Adipocyte (in vitro differentiated cells): ENCODE measurements around the gene RNASEH1.

Source experiments
- DNase-seq: peaks from one replicate; pipeline ENCODE4 v3.0.0-alpha.2; 2015; ENCODE audit warnings: low read depth
- H3K27me3 ChIP-seq: replicated peaks from 2 replicates; pipeline ENCODE4 v1.7.0; 2013; ENCODE audit warnings: mild to moderate bottlenecking, low read length, moderate library complexity; ENCODE audit not compliant: control insufficient read depth, insufficient read depth
- H3K36me3 ChIP-seq: 2 replicates; pipeline ENCODE4 v1.7.0; 2013; ENCODE audit warnings: low read length, mild to moderate bottlenecking, moderate library complexity; ENCODE audit not compliant: control insufficient read depth, insufficient read depth, severe bottlenecking
- H3K4me1 ChIP-seq: 2 replicates; pipeline ENCODE4 v1.7.0; 2013; ENCODE audit warnings: mild to moderate bottlenecking, low read length, moderate library complexity; ENCODE audit not compliant: control insufficient read depth, insufficient read depth
- H3K4me3 ChIP-seq: 2 replicates; pipeline ENCODE4 v1.7.0; 2013; ENCODE audit warnings: mild to moderate bottlenecking, low read length, moderate library complexity
- H3K9ac ChIP-seq: 2 replicates; pipeline ENCODE4 v1.7.0; 2013; ENCODE audit warnings: mild to moderate bottlenecking, low read length, moderate library complexity
- H3K9me3 ChIP-seq: 2 replicates; pipeline ENCODE4 v1.7.0; 2013; ENCODE audit warnings: mild to moderate bottlenecking, low read length, moderate library complexity; ENCODE audit not compliant: control insufficient read depth

RNASEH1 gene

DNA sequence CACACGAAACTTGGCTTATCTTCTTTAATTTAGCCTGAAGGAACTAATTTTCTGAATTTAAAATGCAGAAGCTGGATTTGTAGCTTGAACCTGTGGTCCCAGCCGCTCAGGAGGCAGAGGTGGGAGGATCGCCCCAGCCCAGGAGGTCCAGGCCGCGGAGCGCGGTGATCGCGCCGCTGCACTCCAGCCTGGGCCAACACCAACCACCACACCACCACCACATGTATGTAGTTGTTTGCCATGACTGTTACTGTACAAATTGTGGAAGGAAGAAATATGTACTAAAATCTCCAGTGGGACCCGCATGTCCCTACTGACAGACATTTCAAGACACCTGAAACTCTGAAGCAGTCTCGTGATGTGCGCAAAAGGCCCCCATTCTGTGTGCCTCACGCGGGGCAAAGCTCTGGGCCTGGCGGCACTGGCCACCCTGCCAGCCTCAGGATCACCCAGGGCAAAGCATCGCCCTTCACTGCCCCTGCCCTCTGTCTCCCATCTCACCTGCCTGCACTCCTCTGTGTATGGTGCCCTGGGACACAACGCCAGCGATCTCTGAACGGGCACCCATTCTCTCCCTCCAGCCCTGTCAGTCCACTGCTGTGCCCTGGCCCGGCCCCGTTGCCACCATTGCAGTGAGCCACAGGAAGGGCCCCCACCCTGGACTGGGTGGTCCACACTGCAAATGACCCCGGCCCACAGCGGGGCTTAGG, 28.7 kb downstream of the RNASEH1 start:
- Histone ChIP-seq H3K4me1 (peaks cover 8% of the 10 kb centered on the region), H3K4me3 (no peak overlapping the region), H3K27me3 (no peaks in the 10 kb centered on the region), H3K9ac (no peak overlapping the region), H3K9me3 (no peaks in the 10 kb centered on the region), H3K36me3 (no peaks in the 10 kb centered on the region)
- no peak for DNase-seq

- Histone ChIP-seq H3K9me3 (no peaks in the 10 kb centered on the region), H3K4me3 (no peak overlapping the region), H3K36me3 (no peaks in the 10 kb centered on the region), H3K27me3 (no peaks in the 10 kb centered on the region), H3K9ac (no peak overlapping the region), H3K4me1 (peaks cover 22% of the 10 kb centered on the region)
- DNase-seq: no peak
These were observed 30.0 kb downstream of the RNASEH1 start for GRCh38 chr2:3527886-3528785.

DNA sequence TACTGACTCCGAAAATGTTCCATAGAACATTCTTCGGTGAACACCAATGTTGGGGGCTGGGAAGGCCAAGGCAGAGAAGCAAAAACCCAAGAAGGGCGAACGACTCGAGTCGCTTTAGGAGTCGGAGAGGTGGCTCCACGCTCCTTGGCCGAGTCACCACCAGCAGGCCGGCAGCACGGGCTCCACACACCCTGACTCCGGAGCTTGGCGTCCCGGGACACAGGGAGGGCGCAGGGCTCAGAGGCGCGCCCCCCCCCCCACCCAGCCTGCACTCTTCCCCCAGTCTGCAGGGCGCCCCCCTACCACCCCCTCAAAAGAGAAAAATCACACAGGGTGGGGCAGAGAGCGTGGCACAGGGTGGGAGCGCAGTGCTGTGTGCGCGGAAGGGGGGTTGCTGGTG, 31.3 kb downstream of the RNASEH1 start:
- peaks cover 29% of the 10 kb centered on the region for H3K4me1 ChIP-seq
- no peaks in the 10 kb centered on the region for H3K9me3 ChIP-seq
- DNase-seq: no peak
- H3K36me3 ChIP-seq: no peaks in the 10 kb centered on the region
- H3K4me3 ChIP-seq: no peak overlapping the region
- no peak overlapping the region for H3K9ac ChIP-seq
- H3K27me3 ChIP-seq: no peaks in the 10 kb centered on the region

DNA sequence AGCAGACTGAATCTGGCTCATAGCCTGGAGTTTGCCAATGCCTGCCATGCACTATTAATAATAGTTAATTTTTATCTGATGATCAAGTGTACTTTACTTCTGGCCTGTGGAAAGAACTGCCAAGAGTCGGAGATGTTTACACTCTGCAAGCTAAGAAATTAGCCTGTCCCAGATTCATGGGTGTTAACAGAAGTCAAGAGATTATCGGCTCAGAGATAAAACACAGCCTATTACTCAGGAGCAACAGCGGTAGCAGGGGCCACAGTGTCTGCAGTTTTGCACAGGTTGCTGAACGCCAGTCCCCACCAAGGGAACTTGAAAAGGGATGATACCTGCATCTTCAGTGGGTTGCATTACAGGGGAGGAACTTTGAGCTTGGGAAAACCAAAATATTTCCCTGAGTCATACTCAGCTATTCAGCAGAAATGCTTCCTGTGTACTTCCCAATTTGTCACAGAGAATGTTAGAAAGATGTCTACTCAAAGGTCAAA, 34.5 kb downstream of the RNASEH1 start:
- Histone ChIP-seq H3K36me3 (no peaks in the 10 kb centered on the region), H3K4me3 (peak overlapping the region; percentile 43), H3K9me3 (no peaks in the 10 kb centered on the region), H3K9ac (peak overlapping the region; percentile 35), H3K27me3 (no peaks in the 10 kb centered on the region), H3K4me1 (peaks cover 29% of the 10 kb centered on the region)
- DNase-seq: peak; percentile 41

GRCh38 chr2:3522961-3523421, 35.1 kb downstream of the RNASEH1 start:
- Histone ChIP-seq H3K9ac (peak overlapping the region; percentile 35), H3K4me3 (peak overlapping the region; percentile 43), H3K36me3 (no peaks in the 10 kb centered on the region), H3K9me3 (no peaks in the 10 kb centered on the region), H3K4me1 (peaks cover 31% of the 10 kb centered on the region), H3K27me3 (no peaks in the 10 kb centered on the region)
- no peak for DNase-seq

GRCh38 chr2:3520591-3520990, 37.5 kb downstream of the RNASEH1 start:
- H3K27me3 ChIP-seq: no peaks in the 10 kb centered on the region
- no peak overlapping the region for H3K9ac ChIP-seq
- no peaks in the 10 kb centered on the region for H3K9me3 ChIP-seq
- peaks cover 38% of the 10 kb centered on the region for H3K4me1 ChIP-seq
- H3K4me3 ChIP-seq: no peak overlapping the region
- no peak for DNase-seq
- peaks cover 6% of the 10 kb centered on the region for H3K36me3 ChIP-seq

DNA sequence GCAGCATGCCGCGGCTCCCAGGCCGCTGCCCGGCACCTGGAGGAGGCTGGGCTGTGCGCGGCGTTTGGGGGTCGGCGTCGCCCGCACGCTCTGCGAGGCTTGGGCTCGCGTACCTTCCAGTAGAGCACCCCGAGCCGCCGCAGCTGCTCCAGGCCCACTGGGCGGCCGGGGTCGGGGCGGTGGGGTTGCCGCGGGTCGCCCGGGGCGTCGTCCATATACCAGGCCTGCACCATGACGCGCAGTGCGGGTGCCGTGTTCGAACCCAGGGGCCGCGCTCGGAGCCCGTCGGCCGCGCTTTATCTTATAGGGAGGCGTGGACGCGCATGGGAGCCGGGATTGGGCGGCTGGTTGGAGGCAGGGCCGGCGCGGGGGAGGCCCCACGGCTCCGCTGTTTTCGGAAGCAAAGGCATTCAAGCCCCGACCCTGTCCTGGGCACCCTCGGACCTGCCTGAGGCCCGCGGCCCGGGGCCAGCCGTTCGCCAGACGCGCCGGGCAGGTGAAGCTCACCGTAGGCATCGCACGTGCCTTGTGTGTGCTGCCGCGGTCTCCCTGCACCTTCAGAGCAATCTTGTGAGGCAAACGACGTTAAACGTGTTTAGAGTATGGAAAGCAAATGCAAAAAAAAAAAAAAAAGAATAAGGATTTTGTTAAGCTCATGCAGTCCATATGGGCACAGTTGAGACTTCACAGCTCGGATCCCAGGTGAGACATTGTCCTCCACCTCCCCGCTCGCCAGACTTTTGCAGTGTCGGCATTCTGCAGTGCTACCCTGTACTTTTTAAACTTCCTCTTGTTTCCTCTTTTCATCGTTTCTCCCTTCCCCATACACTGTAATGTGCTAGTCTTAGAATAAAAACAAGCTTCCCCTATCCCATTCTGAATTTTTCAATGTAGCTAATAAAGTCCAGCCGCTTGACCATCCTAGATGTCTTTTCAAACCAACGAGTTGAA, 38.6 kb downstream of the RNASEH1 start, which contains the start of gene ADI1:
TSS of gene ADI1 (minus strand) at position 277 of the 951 bp plus-strand sequence. CDS start at position 233, 44 bp downstream.
- peak; percentile 92 for DNase-seq

GRCh38 chr2:3518496-3519254, 39.5 kb downstream of the RNASEH1 start:
- Histone ChIP-seq H3K9ac (peak overlapping the region; percentile 92), H3K4me3 (peak overlapping the region; percentile 84), H3K36me3 (peaks cover 6% of the 10 kb centered on the region), H3K27me3 (no peaks in the 10 kb centered on the region), H3K9me3 (no peaks in the 10 kb centered on the region), H3K4me1 (peaks cover 22% of the 10 kb centered on the region)
- peak; percentile 98 for DNase-seq

More for the DNA sequence above, 38.6 kb downstream of the RNASEH1 start, which contains the start of gene ADI1:
- H3K9ac ChIP-seq: peak within 1 kb of the TSS; percentile 92
- peak within 1 kb of the TSS; percentile 84 for H3K4me3 ChIP-seq
- H3K9me3 ChIP-seq: no peaks in the 10 kb centered on the region
- no peaks in the 10 kb centered on the region for H3K27me3 ChIP-seq
- peaks cover 31% of the 10 kb centered on the region for H3K4me1 ChIP-seq
- peaks cover 6% of the 10 kb centered on the region for H3K36me3 ChIP-seq

DNA sequence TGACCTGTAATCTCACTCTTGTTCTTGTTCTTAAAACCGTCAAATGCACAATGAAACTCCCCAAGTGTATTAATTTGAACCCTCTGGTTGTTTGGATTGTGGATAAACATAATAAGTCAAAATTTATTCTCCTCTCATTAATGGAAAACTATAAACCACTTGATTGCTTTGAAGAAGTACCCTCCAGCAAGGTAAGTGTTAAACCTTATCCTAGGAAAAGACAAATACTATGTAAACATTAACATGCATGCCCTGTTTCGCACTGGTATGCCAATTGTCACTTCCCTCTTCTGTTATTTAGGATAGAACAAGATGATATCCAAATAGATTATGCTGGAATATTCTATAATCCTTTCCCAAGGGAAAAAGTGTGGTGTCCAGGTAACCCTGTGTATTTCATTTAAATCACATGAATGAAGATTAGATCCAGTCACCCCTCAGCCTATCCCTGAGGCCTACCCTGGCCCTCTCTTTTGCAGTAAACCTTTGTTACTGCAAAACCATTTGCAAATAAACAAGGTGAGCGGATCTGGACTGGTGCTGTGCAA, 40.1 kb downstream of the RNASEH1 start:
- DNase-seq: no peak
- Histone ChIP-seq H3K27me3 (no peaks in the 10 kb centered on the region), H3K9me3 (no peaks in the 10 kb centered on the region), H3K36me3 (peaks cover 13% of the 10 kb centered on the region), H3K4me1 (peaks cover 15% of the 10 kb centered on the region), H3K4me3 (peak overlapping the region; percentile 84), H3K9ac (peak overlapping the region; percentile 92)

- H3K9me3 ChIP-seq: no peaks in the 10 kb centered on the region
- H3K27me3 ChIP-seq: no peaks in the 10 kb centered on the region
- no peak for DNase-seq
- peaks cover 15% of the 10 kb centered on the region for H3K4me1 ChIP-seq
- H3K36me3 ChIP-seq: peaks cover 25% of the 10 kb centered on the region
- no peak overlapping the region for H3K9ac ChIP-seq
- no peak overlapping the region for H3K4me3 ChIP-seq
These were observed 41.3 kb downstream of the RNASEH1 start for GRCh38 chr2:3516831-3517230.
